Activated CD8-positive, alpha-beta T cell treated with anti-CD3 and anti-CD28 coated beads for 36 hours (primary cell): ENCODE data around the gene JAK1. TPM values are rescaled to one million over a fixed set of nuclear protein-coding genes. Genes with fewer than 3 reads are reported as not detected.

Experiments used
- ATAC-seq: fragments of 200-7000 bp; cut with Tn5 transposase; one replicate; pipeline ENCODE4 v1.10.0; 2021; ENCODE audit warnings: mild to moderate bottlenecking, moderate library complexity
- CTCF ChIA-PET: fragments of 350-600 bp; sonication (Branson Sonifier 250); formaldehyde crosslinking; loops from one replicate; lab custom pipeline; 2021; ENCODE audit warnings: antibody characterized with exemption; lab: Charles Lee
- POLR2A ChIA-PET: fragments of 350-600 bp; sonication (Branson Sonifier 250); formaldehyde crosslinking; loops from one replicate; lab custom pipeline; 2021; ENCODE audit warnings: antibody characterized with exemption; lab: Charles Lee
- DNase-seq: peaks from one replicate; pipeline ENCODE4 v3.0.0-alpha.2; 2020
- H3K27ac Mint-ChIP-seq: one replicate; pipeline ENCODE4 v1.8.0; 2021; ENCODE audit warnings: mild to moderate bottlenecking, mixed read lengths
- H3K27me3 Mint-ChIP-seq: one replicate; pipeline ENCODE4 v1.8.0; 2021; ENCODE audit warnings: mixed read lengths
- H3K36me3 Mint-ChIP-seq: one replicate; pipeline ENCODE4 v1.8.0; 2021; ENCODE audit warnings: low read depth, mixed read lengths
- H3K4me1 Mint-ChIP-seq: one replicate; pipeline ENCODE4 v1.8.0; 2021; ENCODE audit warnings: low read depth, mixed read lengths
- H3K4me3 Mint-ChIP-seq: one replicate; pipeline ENCODE4 v1.8.0; 2021; ENCODE audit warnings: mild to moderate bottlenecking, moderate library complexity, mixed read lengths
- H3K9me3 Mint-ChIP-seq: one replicate; pipeline ENCODE4 v1.8.0; 2021; ENCODE audit warnings: mixed read lengths
- intact Hi-C: fragments of 100-400 bp; cut with micrococcal nuclease; formaldehyde crosslinking; loops from one replicate; pipeline ENCODE4 v1.10.0; 2022
- total RNA-seq, 2 experiments: library from RNA; stranded (reverse); gene quantifications; one replicate each; pipeline ENCODE4 v1.2.3, GENCODE V29; 2021
- TF ChIP-seq, protein P1 (sequence below): fragments of 200-600 bp; IDR thresholded peaks from one replicate; pipeline ENCODE4 v1.8.0; 2022; ENCODE audit warnings: antibody characterized with exemption, mild to moderate bottlenecking

Gene JAK1
- total RNA-seq, 2 experiments from 2014 or later = 96.3 to 108 TPM

DNA sequence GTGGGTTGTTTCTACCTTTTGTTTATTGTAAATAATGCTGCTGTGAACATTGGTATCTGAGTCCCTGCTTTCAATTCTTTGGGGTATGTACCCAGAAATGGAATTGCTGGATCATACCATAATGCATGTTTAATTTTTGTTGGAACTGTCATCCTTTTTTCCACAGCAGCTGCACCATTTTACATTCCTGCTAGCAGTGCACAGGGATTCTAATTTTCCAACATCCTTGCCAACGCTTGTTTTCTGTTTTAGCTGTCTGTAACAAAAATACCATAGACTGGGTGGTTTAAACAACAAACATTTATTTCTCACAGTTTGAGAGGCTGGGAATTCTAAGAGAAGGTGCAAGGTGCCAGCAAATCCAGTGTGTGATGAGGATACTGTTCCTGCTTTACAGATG is 156.3 kb downstream of the JAK1 start:
- no peak for ATAC-seq
- ChIA-PET POLR2A (no interaction called here), CTCF (no interaction called here)
- no peak for DNase-seq
- H3K27me3 Mint-ChIP-seq = no peaks in the 10 kb centered on the region
- intact Hi-C loops = no loop called here
- H3K27ac Mint-ChIP-seq = no peak overlapping the region
- H3K4me1 Mint-ChIP-seq = no peaks in the 10 kb centered on the region
- H3K9me3 Mint-ChIP-seq = no peaks in the 10 kb centered on the region
- H3K4me3 Mint-ChIP-seq = no peak overlapping the region
- TF ChIP-seq, protein P1, sequence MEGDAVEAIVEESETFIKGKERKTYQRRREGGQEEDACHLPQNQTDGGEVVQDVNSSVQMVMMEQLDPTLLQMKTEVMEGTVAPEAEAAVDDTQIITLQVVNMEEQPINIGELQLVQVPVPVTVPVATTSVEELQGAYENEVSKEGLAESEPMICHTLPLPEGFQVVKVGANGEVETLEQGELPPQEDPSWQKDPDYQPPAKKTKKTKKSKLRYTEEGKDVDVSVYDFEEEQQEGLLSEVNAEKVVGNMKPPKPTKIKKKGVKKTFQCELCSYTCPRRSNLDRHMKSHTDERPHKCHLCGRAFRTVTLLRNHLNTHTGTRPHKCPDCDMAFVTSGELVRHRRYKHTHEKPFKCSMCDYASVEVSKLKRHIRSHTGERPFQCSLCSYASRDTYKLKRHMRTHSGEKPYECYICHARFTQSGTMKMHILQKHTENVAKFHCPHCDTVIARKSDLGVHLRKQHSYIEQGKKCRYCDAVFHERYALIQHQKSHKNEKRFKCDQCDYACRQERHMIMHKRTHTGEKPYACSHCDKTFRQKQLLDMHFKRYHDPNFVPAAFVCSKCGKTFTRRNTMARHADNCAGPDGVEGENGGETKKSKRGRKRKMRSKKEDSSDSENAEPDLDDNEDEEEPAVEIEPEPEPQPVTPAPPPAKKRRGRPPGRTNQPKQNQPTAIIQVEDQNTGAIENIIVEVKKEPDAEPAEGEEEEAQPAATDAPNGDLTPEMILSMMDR = no peak
- no peaks in the 10 kb centered on the region for H3K36me3 Mint-ChIP-seq

DNA sequence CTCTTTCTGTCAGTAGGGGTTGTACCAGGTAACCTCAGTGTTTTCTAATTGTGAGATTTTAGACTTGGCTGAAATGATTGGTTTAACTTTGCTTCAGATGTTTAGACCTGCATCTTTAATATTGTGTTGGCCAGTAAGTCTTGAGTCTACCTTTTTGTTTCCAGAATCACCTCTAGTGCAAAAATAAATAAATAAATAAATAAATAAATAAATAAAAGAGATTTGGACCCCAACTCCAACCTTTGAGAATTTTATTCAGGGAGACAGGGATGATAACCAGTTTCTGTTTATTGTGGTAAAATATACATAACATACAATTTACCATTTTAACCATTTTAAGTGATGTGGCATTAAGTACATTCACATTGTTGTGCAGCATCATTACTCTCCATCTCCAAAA is 157.0 kb downstream of the JAK1 start:
- TF ChIP-seq, protein P1 = no peak
- ATAC-seq (no peak), DNase-seq (no peak)
- Mint-ChIP-seq H3K4me1 (no peaks in the 10 kb centered on the region), H3K27ac (no peak overlapping the region), H3K36me3 (no peaks in the 10 kb centered on the region), H3K27me3 (no peaks in the 10 kb centered on the region), H3K4me3 (no peak overlapping the region), H3K9me3 (no peaks in the 10 kb centered on the region)
- intact Hi-C loops = no loop called here
- ChIA-PET CTCF (no interaction called here), POLR2A (no interaction called here)

DNA sequence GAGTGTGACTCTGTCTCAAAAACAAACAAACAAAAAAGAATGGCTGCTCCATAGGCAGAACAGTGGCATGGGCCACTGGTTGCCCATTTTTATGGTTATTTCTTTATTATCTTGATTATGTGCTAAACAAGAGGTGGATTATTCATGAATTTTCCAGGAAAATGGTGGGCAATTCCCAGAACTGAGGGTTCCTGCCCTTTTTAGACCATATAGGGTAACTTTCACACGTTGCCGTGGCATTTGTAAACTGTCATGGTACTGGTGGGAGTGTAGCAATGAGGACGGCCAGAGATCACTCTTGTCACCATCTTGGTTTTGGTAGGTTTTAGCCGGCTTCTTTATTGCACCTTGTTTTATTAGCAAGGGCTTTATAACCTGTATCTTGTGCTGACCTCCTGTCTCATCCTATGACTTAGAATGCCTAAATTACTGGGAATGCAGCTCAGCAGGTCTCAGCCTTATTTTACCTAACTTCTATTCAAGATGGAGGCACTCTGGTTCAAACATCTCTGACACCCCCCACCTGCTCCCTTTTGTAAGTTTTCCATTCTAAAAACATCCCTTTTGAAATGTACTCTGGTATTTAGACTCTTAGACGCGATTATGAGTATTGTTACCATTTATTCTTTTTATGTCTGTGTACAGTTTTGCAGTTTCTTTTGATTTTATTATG is 164.4 kb downstream of the JAK1 start:
- intact Hi-C loops = no loop called here
- POLR2A ChIA-PET = no interaction called here
- CTCF ChIA-PET = no interaction called here
- H3K4me1 Mint-ChIP-seq = no peaks in the 10 kb centered on the region
- H3K27ac Mint-ChIP-seq = no peak overlapping the region
- TF ChIP-seq, protein P1 = no peak
- no peaks in the 10 kb centered on the region for H3K9me3 Mint-ChIP-seq
- ATAC-seq (no peak), DNase-seq (no peak)
- no peak overlapping the region for H3K4me3 Mint-ChIP-seq
- no peaks in the 10 kb centered on the region for H3K36me3 Mint-ChIP-seq
- no peaks in the 10 kb centered on the region for H3K27me3 Mint-ChIP-seq

DNA sequence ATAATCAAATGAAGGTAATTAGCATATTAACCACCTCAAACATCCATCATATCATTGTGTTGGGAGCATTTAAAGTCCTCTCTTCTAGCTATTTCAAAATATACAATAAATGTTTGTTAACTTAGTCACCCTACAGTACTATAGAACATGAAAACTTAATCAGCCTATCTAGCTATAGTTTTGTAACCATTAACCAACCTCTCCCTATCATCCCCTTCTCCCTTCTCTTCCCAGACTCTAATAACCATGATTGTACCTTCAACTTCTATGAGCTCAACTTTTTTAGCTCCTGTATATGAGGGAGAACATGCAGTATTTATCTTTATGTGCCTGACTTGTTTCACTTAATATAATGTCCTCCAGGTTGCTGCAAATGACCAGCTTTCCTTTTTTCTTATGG is 167.5 kb downstream of the JAK1 start:
- Mint-ChIP-seq H3K4me1 (no peaks in the 10 kb centered on the region), H3K4me3 (no peak overlapping the region), H3K9me3 (no peaks in the 10 kb centered on the region), H3K36me3 (no peaks in the 10 kb centered on the region), H3K27ac (no peak overlapping the region), H3K27me3 (no peaks in the 10 kb centered on the region)
- ChIA-PET POLR2A (no interaction called here), CTCF (no interaction called here)
- TF ChIP-seq, protein P1 = no peak
- DNase-seq = no peak
- no peak for ATAC-seq
- intact Hi-C loops = no loop called here

DNA sequence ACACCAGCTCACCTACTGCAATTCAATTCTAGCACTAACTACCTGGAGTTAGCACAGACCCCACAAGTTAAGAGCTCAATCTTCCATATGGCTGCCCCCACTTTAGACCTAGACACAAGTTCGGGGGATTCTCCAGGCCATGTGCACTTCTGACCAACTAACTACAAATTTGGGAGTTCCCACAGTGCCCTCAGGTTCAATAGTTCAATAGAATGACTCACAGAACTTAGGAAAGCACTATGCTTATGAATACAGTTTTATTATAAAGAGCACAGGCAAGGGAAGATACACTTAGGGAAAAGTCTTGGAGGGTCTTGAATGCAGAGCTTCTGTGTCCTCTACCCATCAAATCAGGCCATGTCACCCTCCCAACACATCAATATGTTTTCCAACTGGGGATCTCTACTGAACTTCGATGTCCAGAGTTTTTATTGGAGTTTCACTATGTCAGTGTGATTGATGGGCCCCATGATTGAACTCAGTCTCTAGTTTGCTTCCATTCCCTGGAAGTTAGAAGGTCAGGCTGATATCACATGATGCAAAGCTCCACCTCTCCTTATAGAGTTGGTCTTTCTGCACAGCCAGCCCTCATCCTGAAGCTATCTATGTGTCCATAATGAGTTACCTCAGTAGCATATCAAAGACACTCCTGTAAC is 175.4 kb downstream of the JAK1 start:
- intact Hi-C loops = no loop called here
- CTCF ChIA-PET = interaction anchor here (1.1 kb wide), 1 partner anchor 15 kb away, joined by 3 read pairs; no protein-coding TSS in a partner anchor
- H3K4me1 Mint-ChIP-seq = no peaks in the 10 kb centered on the region
- H3K4me3 Mint-ChIP-seq = no peak overlapping the region
- POLR2A ChIA-PET = no interaction called here
- peaks cover 13% of the 10 kb centered on the region for H3K9me3 Mint-ChIP-seq
- H3K36me3 Mint-ChIP-seq = peaks cover 8% of the 10 kb centered on the region
- TF ChIP-seq, protein P1 = no peak
- DNase-seq (no peak), ATAC-seq (no peak)
- H3K27me3 Mint-ChIP-seq = no peaks in the 10 kb centered on the region
- no peak overlapping the region for H3K27ac Mint-ChIP-seq
